Inflammatory macrophage (primary cell): Measurements from ENCODE around the gene ELP5.

Experiments
- DNase-seq, 2 donors: peaks; one replicate each; pipeline ENCODE4 v3.0.0-alpha.2; 2020 to 2022

Gene ELP5

GRCh38 chr17:7256766-7257456, 4.9 kb downstream of the ELP5 start:
- DNase-seq, result no peak

GRCh38 chr17:7258731-7259554, 6.9 kb downstream of the ELP5 start:
- peak; percentile 87 to 90 for DNase-seq

GRCh38 chr17:7259555-7259889, 7.5 kb downstream of the ELP5 start:
- DNase-seq, result no peak

GRCh38 chr17:7260151-7260550, 8.1 kb downstream of the ELP5 start:
- no peak for DNase-seq

- no peak for DNase-seq
Measured at GRCh38 chr17:7260651-7261378, 8.8 kb downstream of the ELP5 start.

GRCh38 chr17:7261379-7262191, 9.6 kb downstream of the ELP5 start:
- no peak for DNase-seq

- DNase-seq, result no peak
Measured at GRCh38 chr17:7262192-7262934, 10.3 kb downstream of the ELP5 start, which contains the start of gene CLDN7. Gene CLDN7 (minus strand): TSS chr17:7262478. CDS start chr17:7262043, 435 bp downstream.

GRCh38 chr17:7262935-7263800, 11.2 kb downstream of the ELP5 start:
- peak; percentile 37 to 44 for DNase-seq

GRCh38 chr17:7263801-7264078, 11.7 kb downstream of the ELP5 start:
- DNase-seq, result no peak

- DNase-seq, result no peak
Measured at GRCh38 chr17:7266784-7267183, 14.8 kb downstream of the ELP5 start.

GRCh38 chr17:7279448-7279847, 27.4 kb downstream of the ELP5 start:
- no peak for DNase-seq

GRCh38 chr17:7280519-7281073, 28.6 kb downstream of the ELP5 start:
- peak; percentile 80 to 83 for DNase-seq

GRCh38 chr17:7281074-7281952, 29.3 kb downstream of the ELP5 start, which contains the start of gene SLC2A4:
Gene SLC2A4 (plus strand): TSS chr17:7281718. CDS start chr17:7281935, 217 bp downstream.
- DNase-seq, result peak; percentile 94 to 95

- DNase-seq, result no peak
Measured at GRCh38 chr17:7281953-7282751, 30.1 kb downstream of the ELP5 start.

GRCh38 chr17:7282752-7283321, 30.8 kb downstream of the ELP5 start:
- peak; percentile 24 to 35 for DNase-seq

GRCh38 chr17:7283471-7284216, 31.6 kb downstream of the ELP5 start:
- peak in 1 of 2 donors; percentile 36 for DNase-seq

- no peak for DNase-seq
Measured at GRCh38 chr17:7284911-7285310, 32.9 kb downstream of the ELP5 start.
